ENCODE data around the gene DLG2.

Gene DLG2

DNA sequence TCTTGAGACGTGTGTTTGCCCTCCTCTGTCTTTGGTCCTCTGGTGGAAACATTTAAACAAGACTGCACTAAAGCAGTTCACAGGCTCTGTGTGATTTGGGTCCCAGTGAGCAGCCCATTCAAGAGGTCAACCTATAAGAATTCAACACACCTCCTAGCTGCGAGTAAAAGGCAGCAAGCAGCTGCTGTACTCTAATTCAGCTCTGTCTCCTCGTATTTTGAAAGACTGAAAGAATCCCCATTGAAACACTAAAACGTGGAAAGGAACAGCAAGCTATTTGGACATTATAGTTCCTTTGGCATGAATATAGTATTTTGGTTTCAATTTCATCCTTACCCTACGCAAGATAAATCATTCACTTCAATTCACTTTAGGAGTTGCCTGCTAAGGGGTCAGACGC, 1046.7 kb downstream of the DLG2 start:
- DNase-seq (ENCODE audit: low read depth, low spot score) = no peak
- in situ Hi-C loops (cut with HindIII; ENCODE audit: low sequenced_read_pairs) = no loop called here
- TF ChIP-seq, protein P1, sequence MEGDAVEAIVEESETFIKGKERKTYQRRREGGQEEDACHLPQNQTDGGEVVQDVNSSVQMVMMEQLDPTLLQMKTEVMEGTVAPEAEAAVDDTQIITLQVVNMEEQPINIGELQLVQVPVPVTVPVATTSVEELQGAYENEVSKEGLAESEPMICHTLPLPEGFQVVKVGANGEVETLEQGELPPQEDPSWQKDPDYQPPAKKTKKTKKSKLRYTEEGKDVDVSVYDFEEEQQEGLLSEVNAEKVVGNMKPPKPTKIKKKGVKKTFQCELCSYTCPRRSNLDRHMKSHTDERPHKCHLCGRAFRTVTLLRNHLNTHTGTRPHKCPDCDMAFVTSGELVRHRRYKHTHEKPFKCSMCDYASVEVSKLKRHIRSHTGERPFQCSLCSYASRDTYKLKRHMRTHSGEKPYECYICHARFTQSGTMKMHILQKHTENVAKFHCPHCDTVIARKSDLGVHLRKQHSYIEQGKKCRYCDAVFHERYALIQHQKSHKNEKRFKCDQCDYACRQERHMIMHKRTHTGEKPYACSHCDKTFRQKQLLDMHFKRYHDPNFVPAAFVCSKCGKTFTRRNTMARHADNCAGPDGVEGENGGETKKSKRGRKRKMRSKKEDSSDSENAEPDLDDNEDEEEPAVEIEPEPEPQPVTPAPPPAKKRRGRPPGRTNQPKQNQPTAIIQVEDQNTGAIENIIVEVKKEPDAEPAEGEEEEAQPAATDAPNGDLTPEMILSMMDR (IDR thresholded peaks at IDR 0.05; ENCODE audit: low read depth, low read length) = no peak
- H3K4me3 ChIP-seq (ENCODE audit: low read depth, low read length) = no peak overlapping the region

DNA sequence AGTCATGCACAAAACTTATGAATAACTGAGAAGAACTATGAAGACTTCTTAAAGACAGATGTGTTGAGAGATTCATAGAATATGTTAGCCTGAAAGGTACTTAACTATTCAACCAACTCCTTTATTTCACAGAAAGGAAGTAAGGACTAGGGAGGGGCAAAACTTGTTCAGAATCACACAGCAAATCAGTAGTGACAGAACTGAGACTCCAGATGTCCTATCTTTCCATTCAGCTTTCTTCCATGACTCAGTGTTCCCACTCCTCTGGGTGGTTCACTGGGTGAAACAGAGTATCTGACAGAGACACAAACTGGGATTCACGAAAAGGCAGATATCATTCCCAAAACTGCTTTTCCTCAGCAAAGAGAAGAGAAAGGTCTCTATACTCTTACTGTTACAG, 1053.3 kb downstream of the DLG2 start:
- TF ChIP-seq, protein P1 (IDR thresholded peaks at IDR 0.05; ENCODE audit: low read depth, low read length) = no peak
- no peak overlapping the region for H3K4me3 ChIP-seq (ENCODE audit: low read depth, low read length)
- DNase-seq (ENCODE audit: low read depth, low spot score) = no peak
- in situ Hi-C loops (cut with HindIII; ENCODE audit: low sequenced_read_pairs) = no loop called here

DNA sequence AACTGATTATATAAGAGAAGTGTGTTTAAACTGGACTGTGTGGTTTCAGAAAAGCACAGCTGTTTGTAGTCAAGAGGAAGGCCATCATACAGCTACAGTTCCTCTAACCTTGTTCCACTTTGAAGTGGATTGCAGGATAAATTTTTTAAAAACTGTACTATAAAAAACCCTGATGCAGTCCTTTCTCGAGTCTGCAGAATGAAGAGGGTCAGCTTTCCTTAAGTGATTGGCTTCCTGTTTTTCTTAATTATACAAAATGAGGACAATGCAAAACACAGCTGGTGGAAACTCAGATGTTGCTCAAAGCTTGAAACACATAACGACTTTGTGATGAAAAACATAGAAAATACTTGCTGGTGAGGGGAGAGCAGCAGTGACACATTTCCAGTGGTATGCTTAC, 1060.5 kb downstream of the DLG2 start:
- no peak for DNase-seq (ENCODE audit: low read depth, low spot score)
- H3K4me3 ChIP-seq (ENCODE audit: low read depth, low read length) = no peak overlapping the region
- TF ChIP-seq, protein P1 (IDR thresholded peaks at IDR 0.05; ENCODE audit: low read depth, low read length) = no peak
- in situ Hi-C loops (cut with HindIII; ENCODE audit: low sequenced_read_pairs) = no loop called here

DNA sequence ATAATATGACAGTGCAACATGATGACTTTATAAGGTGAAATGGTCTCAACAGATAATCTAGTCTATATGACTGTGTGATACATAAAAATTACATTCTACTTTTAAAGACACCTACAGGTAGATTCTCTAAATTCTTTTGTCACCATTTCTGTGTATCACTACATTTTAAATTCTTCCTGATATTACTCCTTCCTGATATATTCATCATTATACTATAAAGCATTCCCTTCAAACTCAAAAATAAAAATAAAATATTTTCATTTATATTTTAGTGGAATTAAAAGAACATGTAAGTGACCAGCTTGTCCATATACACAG, 1062.3 kb downstream of the DLG2 start:
- in situ Hi-C loops (cut with HindIII; ENCODE audit: low sequenced_read_pairs) = no loop called here
- TF ChIP-seq, protein P1 (IDR thresholded peaks at IDR 0.05; ENCODE audit: low read depth, low read length) = no peak
- no peak for DNase-seq (ENCODE audit: low read depth, low spot score)
- H3K4me3 ChIP-seq (ENCODE audit: low read depth, low read length) = no peak overlapping the region

DNA sequence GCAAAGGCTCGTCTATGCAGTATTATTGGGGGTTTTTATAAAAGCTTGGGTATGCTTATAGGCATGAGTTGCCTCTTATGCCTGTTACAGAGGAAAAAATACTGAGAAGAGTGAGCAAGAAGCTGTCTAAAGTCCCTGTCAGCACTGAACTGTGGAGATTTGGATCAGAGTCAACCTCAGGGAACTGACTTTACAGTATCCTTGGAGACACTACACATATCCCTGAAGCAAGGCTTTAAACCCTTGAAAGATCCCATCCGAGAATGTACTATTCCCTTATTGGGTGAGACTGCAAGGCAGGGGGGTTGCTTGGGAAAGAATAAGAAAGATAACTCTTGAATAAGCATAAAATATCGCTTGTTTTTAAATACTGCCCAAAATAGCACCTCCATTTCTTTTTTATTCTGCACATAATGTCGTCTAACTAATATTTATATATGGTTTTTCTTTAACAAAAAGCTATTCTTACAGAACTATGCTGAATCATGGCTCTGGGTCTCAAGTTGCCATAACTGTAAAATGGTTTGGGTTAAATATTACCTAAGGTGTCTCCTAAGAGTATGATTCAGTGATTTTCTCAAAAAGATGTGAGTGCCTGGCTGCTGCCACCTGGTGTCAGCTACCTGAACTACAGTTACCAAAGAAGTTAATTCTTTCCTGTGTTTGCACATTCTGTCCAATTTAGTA, 1062.8 kb downstream of the DLG2 start:
- in situ Hi-C loops (cut with HindIII; ENCODE audit: low sequenced_read_pairs) = no loop called here
- DNase-seq (ENCODE audit: low read depth, low spot score) = peak; percentile 56
- TF ChIP-seq, protein P1 (IDR thresholded peaks at IDR 0.05; ENCODE audit: low read depth, low read length) = peak; percentile 87
- H3K4me3 ChIP-seq (ENCODE audit: low read depth, low read length) = no peak overlapping the region

DNA sequence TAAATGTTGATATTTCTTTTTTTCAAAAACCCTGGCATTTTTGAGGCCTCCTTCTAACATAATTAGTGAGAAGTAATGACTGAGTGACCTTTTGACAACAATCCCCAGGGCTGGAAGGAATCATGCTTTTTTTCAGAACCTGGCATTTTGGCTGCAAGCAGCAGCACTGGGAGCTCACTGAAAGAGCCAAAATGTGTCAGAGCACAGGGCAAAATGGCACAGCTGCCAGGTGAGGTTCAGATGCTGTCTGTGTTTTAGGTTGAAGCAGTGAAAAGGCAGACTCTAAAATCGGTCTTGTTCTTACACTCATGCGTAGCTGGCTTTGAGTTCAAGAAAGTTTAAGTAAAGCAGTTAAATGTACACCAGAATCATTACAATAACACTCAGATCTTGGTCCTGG, 1063.8 kb downstream of the DLG2 start:
- in situ Hi-C loops (cut with HindIII; ENCODE audit: low sequenced_read_pairs) = no loop called here
- H3K4me3 ChIP-seq (ENCODE audit: low read depth, low read length) = no peak overlapping the region
- DNase-seq (ENCODE audit: low read depth, low spot score) = no peak

More for the DNA sequence above, 1063.8 kb downstream of the DLG2 start:
- TF ChIP-seq, protein P1 (IDR thresholded peaks at IDR 0.05; ENCODE audit: low read depth, low read length) = no peak

Measured in astrocyte of the spinal cord (primary cell).